HL-60 (cell line): ENCODE results near the gene EHBP1.

Experiments
- CTCF ChIP-seq: IDR thresholded peaks from one replicate; pipeline ENCODE4 v1.5.1; 2011; ENCODE audit warnings: low read length, control low read depth, inconsistent platforms; ENCODE audit not compliant: insufficient read depth
- GABPA ChIP-seq: IDR thresholded peaks from 2 replicates; pipeline ENCODE4 v1.6.1; 2012; ENCODE audit warnings: low read depth
- POLR2AphosphoS5 ChIP-seq: IDR thresholded peaks from 2 replicates; pipeline ENCODE4 v1.6.1; 2012; ENCODE audit warnings: low read depth
- SPI1 ChIP-seq: IDR thresholded peaks from 2 replicates; pipeline ENCODE4 v1.6.1; 2012; ENCODE audit warnings: low read depth, mild to moderate bottlenecking, borderline replicate concordance
- TF ChIP-seq, protein P1 (sequence below): IDR thresholded peaks from 2 replicates; pipeline ENCODE4 v1.6.1; 2012; ENCODE audit warnings: low read depth; ENCODE audit not compliant: insufficient replicate concordance

GRCh38 chr2:62795341-62795740 is 89.8 kb downstream of the EHBP1 start:
- TF ChIP-seq CTCF (no peak), POLR2AphosphoS5 (no peak), GABPA (no peak), SPI1 (no peak)
- TF ChIP-seq, protein P1, sequence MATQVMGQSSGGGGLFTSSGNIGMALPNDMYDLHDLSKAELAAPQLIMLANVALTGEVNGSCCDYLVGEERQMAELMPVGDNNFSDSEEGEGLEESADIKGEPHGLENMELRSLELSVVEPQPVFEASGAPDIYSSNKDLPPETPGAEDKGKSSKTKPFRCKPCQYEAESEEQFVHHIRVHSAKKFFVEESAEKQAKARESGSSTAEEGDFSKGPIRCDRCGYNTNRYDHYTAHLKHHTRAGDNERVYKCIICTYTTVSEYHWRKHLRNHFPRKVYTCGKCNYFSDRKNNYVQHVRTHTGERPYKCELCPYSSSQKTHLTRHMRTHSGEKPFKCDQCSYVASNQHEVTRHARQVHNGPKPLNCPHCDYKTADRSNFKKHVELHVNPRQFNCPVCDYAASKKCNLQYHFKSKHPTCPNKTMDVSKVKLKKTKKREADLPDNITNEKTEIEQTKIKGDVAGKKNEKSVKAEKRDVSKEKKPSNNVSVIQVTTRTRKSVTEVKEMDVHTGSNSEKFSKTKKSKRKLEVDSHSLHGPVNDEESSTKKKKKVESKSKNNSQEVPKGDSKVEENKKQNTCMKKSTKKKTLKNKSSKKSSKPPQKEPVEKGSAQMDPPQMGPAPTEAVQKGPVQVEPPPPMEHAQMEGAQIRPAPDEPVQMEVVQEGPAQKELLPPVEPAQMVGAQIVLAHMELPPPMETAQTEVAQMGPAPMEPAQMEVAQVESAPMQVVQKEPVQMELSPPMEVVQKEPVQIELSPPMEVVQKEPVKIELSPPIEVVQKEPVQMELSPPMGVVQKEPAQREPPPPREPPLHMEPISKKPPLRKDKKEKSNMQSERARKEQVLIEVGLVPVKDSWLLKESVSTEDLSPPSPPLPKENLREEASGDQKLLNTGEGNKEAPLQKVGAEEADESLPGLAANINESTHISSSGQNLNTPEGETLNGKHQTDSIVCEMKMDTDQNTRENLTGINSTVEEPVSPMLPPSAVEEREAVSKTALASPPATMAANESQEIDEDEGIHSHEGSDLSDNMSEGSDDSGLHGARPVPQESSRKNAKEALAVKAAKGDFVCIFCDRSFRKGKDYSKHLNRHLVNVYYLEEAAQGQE = no peak
